ENCODE results near the gene MATN4. TPM values are rescaled to one million over a fixed set of nuclear protein-coding genes. Genes with fewer than 3 reads are reported as not detected.
A peak's percentile ranks its signal among the peaks of the same experiment; 100 is the strongest.

The MATN4 gene
- total RNA-seq, 1 donor from 2014 or later = not detected

DNA sequence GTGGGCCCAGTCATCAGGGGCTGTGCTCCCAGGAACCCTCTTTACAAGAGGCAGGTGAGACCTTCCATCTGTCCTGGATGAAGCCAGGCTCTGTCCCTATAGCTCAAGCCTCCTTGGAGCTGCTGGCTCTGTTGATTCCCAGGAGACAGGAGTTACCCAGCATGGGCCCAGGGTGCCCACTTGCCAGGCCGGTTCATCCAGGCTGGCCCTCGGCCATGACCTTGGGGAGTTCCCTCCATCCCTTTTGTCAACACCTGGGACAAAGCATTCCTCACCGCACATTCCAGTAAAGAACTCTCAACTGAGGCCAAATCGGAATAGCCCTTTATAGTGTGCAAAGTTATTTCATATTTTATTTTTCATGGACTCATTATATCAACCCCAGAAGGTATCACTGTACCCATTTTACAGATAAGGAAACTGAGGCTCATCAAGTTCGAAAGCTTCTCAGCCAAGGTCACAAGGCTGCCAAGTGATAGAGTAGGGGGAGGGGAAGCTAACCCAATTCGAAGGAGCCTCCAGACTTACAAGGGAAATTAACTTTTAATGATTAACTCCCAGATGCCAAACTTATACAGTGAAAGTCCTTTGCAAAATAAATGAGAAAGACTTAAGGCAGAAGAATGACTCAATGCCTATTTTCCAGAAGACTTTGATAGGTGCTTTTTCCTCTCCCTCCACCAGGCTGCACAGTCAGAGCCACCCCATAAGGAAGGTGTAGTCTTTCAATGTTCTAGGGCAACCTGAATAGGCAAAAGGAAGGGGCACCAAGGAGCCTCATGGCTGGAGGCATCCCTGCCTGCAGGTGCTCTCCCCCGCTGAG lies 21.6 kb upstream of the MATN4 start:
- no peaks in the 10 kb centered on the region for H3K9me3 ChIP-seq (replicated peaks)
- peaks cover 23% of the 10 kb centered on the region for H3K4me1 ChIP-seq
- intact Hi-C loops (cut with micrococcal nuclease) = loop anchor here (5.0 kb wide), 1 partner anchor 118 kb away; no protein-coding TSS in a partner anchor
- no peak overlapping the region for H3K4me3 ChIP-seq
- TF ChIP-seq, protein P1, sequence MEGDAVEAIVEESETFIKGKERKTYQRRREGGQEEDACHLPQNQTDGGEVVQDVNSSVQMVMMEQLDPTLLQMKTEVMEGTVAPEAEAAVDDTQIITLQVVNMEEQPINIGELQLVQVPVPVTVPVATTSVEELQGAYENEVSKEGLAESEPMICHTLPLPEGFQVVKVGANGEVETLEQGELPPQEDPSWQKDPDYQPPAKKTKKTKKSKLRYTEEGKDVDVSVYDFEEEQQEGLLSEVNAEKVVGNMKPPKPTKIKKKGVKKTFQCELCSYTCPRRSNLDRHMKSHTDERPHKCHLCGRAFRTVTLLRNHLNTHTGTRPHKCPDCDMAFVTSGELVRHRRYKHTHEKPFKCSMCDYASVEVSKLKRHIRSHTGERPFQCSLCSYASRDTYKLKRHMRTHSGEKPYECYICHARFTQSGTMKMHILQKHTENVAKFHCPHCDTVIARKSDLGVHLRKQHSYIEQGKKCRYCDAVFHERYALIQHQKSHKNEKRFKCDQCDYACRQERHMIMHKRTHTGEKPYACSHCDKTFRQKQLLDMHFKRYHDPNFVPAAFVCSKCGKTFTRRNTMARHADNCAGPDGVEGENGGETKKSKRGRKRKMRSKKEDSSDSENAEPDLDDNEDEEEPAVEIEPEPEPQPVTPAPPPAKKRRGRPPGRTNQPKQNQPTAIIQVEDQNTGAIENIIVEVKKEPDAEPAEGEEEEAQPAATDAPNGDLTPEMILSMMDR (IDR thresholded peaks at IDR 0.05; ENCODE audit: borderline replicate concordance) = no peak
- no peak for DNase-seq
- no peak overlapping the region for H3K27ac ChIP-seq (replicated peaks)
- no peaks in the 10 kb centered on the region for H3K27me3 ChIP-seq (ENCODE audit: low read depth)
- peaks cover 89% of the 10 kb centered on the region for H3K36me3 ChIP-seq

DNA sequence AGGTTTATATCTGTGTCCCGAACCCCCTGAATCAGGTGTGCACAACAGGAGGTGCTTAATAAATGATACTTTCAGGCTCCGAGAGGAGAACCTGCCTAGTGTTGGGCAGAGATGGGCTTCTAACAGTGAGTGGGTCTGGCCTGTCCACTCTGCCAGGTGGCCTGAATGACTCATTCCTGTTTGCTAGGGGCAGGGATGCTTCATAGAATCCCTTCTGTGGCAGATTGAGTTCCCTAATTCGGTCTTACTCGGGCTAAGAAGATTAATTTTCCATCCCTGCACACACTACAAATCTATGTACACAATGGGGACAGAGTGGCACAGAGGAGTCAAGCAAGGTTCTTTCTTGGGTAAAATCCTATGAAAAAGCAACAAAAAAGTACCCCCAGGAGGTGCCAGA lies 20.4 kb upstream of the MATN4 start:
- TF ChIP-seq, protein P1 (IDR thresholded peaks at IDR 0.05; ENCODE audit: borderline replicate concordance) = no peak
- intact Hi-C loops (cut with micrococcal nuclease) = loop anchor here (5.0 kb wide), 1 partner anchor 119 kb away; no protein-coding TSS in a partner anchor
- H3K27me3 ChIP-seq (ENCODE audit: low read depth) = no peaks in the 10 kb centered on the region
- peaks cover 23% of the 10 kb centered on the region for H3K4me1 ChIP-seq
- DNase-seq = no peak
- H3K9me3 ChIP-seq (replicated peaks) = no peaks in the 10 kb centered on the region
- peak overlapping the region; percentile 23 for H3K27ac ChIP-seq (replicated peaks)
- H3K36me3 ChIP-seq = peaks cover 79% of the 10 kb centered on the region
- H3K4me3 ChIP-seq = no peak overlapping the region

DNA sequence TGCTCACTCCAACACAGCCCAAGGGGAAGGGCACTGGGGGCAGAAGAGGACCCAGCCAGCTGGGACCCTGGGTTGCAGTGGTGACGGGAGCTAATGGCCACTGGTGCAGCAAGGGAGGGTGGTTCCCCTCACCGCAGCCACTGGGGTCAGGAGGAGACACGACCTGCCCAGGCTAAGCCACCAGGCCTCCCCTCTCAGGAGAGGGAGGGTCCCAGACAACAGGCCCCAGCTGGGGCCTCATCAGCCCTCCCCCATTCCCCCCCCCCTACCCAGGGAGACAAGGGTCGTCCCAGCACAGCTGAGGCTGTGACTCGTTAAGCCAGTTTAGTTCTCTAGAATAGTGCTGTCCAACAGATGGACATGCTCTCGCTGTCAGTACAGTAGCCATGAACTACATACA lies 17.3 kb upstream of the MATN4 start:
- Histone ChIP-seq H3K4me1 (no peaks in the 10 kb centered on the region), H3K27ac (replicated peaks) (no peak overlapping the region), H3K9me3 (replicated peaks) (no peaks in the 10 kb centered on the region), H3K27me3 (ENCODE audit: low read depth) (no peaks in the 10 kb centered on the region), H3K4me3 (no peak overlapping the region), H3K36me3 (peaks cover 49% of the 10 kb centered on the region)
- DNase-seq = no peak
- intact Hi-C loops (cut with micrococcal nuclease) = loop anchor here (5.0 kb wide), 1 partner anchor 122 kb away; no protein-coding TSS in a partner anchor
- TF ChIP-seq, protein P1 (IDR thresholded peaks at IDR 0.05; ENCODE audit: borderline replicate concordance) = no peak

DNA sequence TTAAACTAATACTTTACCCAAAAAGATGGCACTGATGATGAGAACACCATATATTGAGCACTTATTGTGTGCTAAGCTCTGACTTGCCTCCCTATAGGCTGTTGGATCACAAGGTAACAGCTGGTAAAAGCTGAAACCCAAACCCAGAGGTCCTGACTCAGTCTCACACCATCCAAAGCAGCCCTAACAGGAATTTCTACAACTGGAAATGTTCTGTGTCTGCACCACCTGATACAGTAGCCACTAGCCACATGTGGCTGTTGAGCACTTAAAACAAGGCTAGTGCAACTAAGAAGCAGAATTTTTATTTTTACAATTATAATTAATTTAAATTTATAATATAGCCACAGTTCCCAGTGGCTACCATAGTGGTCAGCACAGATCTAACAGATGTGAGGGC lies 15.6 kb upstream of the MATN4 start:
- Histone ChIP-seq H3K27ac (replicated peaks) (peak overlapping the region; percentile 5), H3K9me3 (replicated peaks) (no peaks in the 10 kb centered on the region), H3K4me1 (no peaks in the 10 kb centered on the region), H3K27me3 (ENCODE audit: low read depth) (no peaks in the 10 kb centered on the region), H3K4me3 (no peak overlapping the region), H3K36me3 (peaks cover 32% of the 10 kb centered on the region)
- intact Hi-C loops (cut with micrococcal nuclease) = loop anchor here (5.0 kb wide), 2 partner anchors 114 to 449 kb away; no protein-coding TSS in a partner anchor
- TF ChIP-seq, protein P1 (IDR thresholded peaks at IDR 0.05; ENCODE audit: borderline replicate concordance) = no peak
- DNase-seq = no peak

DNA sequence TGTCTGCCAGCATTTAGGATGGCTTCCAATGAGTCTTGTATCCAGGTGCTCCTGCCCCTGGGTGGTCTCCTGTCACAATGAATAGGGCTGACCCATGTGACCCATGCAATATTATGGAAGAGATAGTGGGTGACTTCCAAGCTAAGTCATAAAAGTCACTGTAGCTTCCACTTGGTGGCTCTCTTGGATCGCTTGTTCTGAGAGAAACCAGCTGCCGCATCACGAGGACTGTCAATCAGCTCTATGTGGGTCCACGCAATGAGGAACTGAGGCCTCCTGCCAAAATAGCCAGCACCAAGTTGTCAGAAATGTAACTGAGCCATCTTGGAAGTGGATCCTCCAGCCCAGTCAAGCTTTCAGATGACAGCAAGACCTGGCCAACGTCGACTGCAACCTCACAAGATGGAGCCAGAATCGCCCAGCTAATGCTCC lies 14.9 kb upstream of the MATN4 start:
- no peak overlapping the region for H3K4me3 ChIP-seq
- H3K9me3 ChIP-seq (replicated peaks) = no peaks in the 10 kb centered on the region
- DNase-seq = peak; percentile 44
- TF ChIP-seq, protein P1 (IDR thresholded peaks at IDR 0.05; ENCODE audit: borderline replicate concordance) = peak; percentile 61
- peak overlapping the region; percentile 29 for H3K27ac ChIP-seq (replicated peaks)
- H3K36me3 ChIP-seq = peaks cover 24% of the 10 kb centered on the region
- H3K4me1 ChIP-seq = no peaks in the 10 kb centered on the region
- intact Hi-C loops (cut with micrococcal nuclease) = loop anchor here (5.0 kb wide), 2 partner anchors 114 to 449 kb away; no protein-coding TSS in a partner anchor
- peaks cover 4% of the 10 kb centered on the region for H3K27me3 ChIP-seq (ENCODE audit: low read depth)
